Measurements from ENCODE around the gene TMEM256. TPM values are rescaled to one million over a fixed set of nuclear protein-coding genes. Genes with fewer than 3 reads are reported as not detected.

The TMEM256 gene
- total and polyA plus RNA-seq, 9 of the 15 experiments (the other 6 are each of a cell fraction or from before 2014, with no cell fraction given) = 43.4 to 177 (median 68.5) TPM

GRCh38 chr17:7408863-7409262, 5.0 kb upstream of the TMEM256 start:
- Histone ChIP-seq H3K36me3 (ENCODE audit: control insufficient read depth, insufficient read depth, low read length) (0 out of 3 replicates have a peak, but pooled peaks cover 3% of the 10 kb centered on the region), H3K9ac (ENCODE audit: insufficient read depth in 1 of 2, low read depth in 2 of 2, low read length in 2 of 2) (no peak overlapping the region), H3K27me3 (ENCODE audit: control insufficient read depth in 2 of 2, insufficient read depth in 2 of 2, low read length in 2 of 2) (no peaks in the 10 kb centered on the region), H3K9me3 (replicated peaks; ENCODE audit: control insufficient read depth, insufficient read depth, low read depth, low read length) (no peaks in the 10 kb centered on the region), H4K20me1 (replicated peaks; ENCODE audit: control insufficient read depth, insufficient read depth, low read length) (no peaks in the 10 kb centered on the region), H3K27ac (ENCODE audit: extremely low read depth, low read depth, low read length) (no peak overlapping the region), H3K4me2 (ENCODE audit: insufficient read depth, low read length) (no peak overlapping the region), H3K4me1 (replicated peaks in 1 of 2; ENCODE audit: control insufficient read depth in 2 of 2, insufficient read depth in 2 of 2, low read length in 2 of 2) (peaks cover 4 to 22% of the 10 kb centered on the region in 2 experiments; a peak in 3 of 5 replicates), H2AFZ (ENCODE audit: low read depth, low read length) (no peak overlapping the region), H3K9me1 (ENCODE audit: control insufficient read depth, insufficient read depth, low read length) (no peaks in the 10 kb centered on the region), H3K79me2 (ENCODE audit: control insufficient read depth, insufficient read depth, low read length) (no peaks in the 10 kb centered on the region), H3K4me3 (no peak overlapping the region)
- ChIA-PET POLR2A (no interaction called here), CTCF (ENCODE audit: low intra/inter-chr PET ratio) (no interaction called here)
- BruUV-seq (replicated peaks) = no TSS peak
- 75% methylated on average over 4 of the region's 6 CpGs for WGBS (ENCODE audit: insufficient coverage, low coverage, missing lambda C conversion rate)
- in situ Hi-C loops (cut with MboI) = no loop called here
- no peak for FAIRE-seq
- TF ChIP-seq ZBTB49 (CRISPR knock-in tag; IDR thresholded peaks at IDR 0.05; ENCODE audit: borderline replicate concordance) (no peak), SMARCE1 (IDR thresholded peaks at IDR 0.05) (no peak), PPARD (CRISPR knock-in tag; IDR thresholded peaks at IDR 0.05) (no peak), THAP7 (CRISPR knock-in tag; IDR thresholded peaks at IDR 0.05) (no peak), NFE2 (IDR thresholded peaks at IDR 0.05; ENCODE audit: low read depth) (no peak), ZNF57 (CRISPR knock-in tag; IDR thresholded peaks at IDR 0.05) (no peak), ZNF212 (CRISPR knock-in tag; IDR thresholded peaks at IDR 0.05) (no peak), MEIS2 (IDR thresholded peaks at IDR 0.05; ENCODE audit: partially characterized antibody) (no peak)
- TF ChIP-seq, protein P1, sequence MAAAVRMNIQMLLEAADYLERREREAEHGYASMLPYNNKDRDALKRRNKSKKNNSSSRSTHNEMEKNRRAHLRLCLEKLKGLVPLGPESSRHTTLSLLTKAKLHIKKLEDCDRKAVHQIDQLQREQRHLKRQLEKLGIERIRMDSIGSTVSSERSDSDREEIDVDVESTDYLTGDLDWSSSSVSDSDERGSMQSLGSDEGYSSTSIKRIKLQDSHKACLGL (CRISPR knock-in tag; IDR thresholded peaks at IDR 0.05; ENCODE audit: borderline replicate concordance, poor library complexity, severe bottlenecking) = no peak
- intact Hi-C loops (cut with micrococcal nuclease) = no loop called here
- DNase-seq (ENCODE audit: extremely low read depth in 1 of 4, low spot score in 3 of 4) = no peak
- ATAC-seq = no peak
